ENCODE measurements around the gene SPATA33. TPM values are rescaled to one million over a fixed set of nuclear protein-coding genes. Genes with fewer than 3 reads are reported as not detected.

Gene SPATA33
- total and polyA plus RNA-seq, 2 donors (not counting 1 experiment from before 2014, with no cell fraction given), result 3.6 to 15.0 TPM

DNA sequence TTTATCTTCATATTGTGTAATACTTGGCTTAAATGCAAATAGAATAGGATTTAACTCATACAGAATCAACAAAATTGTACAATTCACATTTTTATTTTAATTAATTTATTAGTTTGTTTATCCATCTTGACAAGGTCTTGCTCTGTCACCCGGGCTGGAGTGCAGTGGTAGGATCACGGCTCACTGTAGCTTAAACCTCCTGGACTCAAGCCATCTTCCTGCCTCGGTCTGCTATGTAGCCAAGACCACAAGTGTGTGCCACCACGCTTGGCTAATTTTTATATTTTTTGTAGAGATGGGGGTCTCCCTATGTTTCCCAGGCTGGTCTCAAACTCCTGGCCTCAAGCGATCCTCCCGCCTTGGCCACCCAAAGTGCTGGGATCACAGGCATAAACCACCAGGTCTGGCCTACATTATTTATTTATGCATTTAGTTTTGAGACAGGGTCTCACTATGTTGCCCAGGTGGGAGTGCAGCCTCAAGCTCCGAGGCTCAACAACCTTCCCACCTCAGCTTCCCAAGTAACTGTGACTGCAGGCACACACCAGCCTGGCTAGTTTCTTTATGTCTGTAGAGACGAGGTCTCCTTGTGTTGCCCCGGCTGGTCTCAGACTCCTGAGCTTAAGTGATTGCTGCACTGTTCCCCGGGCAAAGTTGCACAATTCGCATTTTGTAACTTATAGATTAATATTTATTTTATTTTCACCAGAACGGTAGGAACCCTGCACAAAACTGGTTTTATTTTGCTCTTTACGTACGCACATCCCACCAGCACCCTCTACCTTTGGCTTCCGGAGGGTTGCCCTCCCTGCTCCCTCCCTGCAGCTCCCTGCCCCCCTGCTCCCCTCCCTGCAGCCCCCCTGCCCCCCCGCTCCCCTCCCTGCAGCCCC is 39.3 kb upstream of the SPATA33 start:
- Histone ChIP-seq H2AFZ (ENCODE audit: insufficient read depth, low read depth, low read length, poor library complexity, severe bottlenecking) (no peak overlapping the region), H3K4me1 (ENCODE audit: control insufficient read depth in 2 of 2, insufficient read depth in 2 of 2, low read length in 2 of 2) (peaks cover 0 to 8% of the 10 kb centered on the region in 2 donors), H3K36me3 (replicated peaks in 1 of 2; ENCODE audit: control extremely low read depth in 1 of 2, control insufficient read depth in 1 of 2, extremely low read depth in 1 of 2, insufficient read depth in 2 of 2, low read length in 1 of 2) (no peaks in the 10 kb centered on the region), H3K9me3 (ENCODE audit: control extremely low read depth in 1 of 3, control insufficient read depth in 2 of 3, insufficient read depth in 1 of 3, low read length in 2 of 3) (peaks cover 0 to 12% (median 0%) of the 10 kb centered on the region in 3 donors), H3K27ac (ENCODE audit: low read length in 2 of 2) (no peak overlapping the region), H3K79me2 (ENCODE audit: control insufficient read depth, insufficient read depth, low read length) (no peaks in the 10 kb centered on the region), H3K4me2 (replicated peaks; ENCODE audit: low read depth, low read length, poor library complexity, severe bottlenecking) (no peak overlapping the region), H3K9ac (ENCODE audit: low read length) (no peak overlapping the region), H4K20me1 (ENCODE audit: control insufficient read depth, insufficient read depth, low read length, poor library complexity, severe bottlenecking) (no peaks in the 10 kb centered on the region), H3K4me3 (ENCODE audit: control extremely low read depth in 1 of 5, extremely low read depth in 1 of 5, insufficient read depth in 1 of 5, low read depth in 2 of 5, low read length in 4 of 5) (no peak overlapping the region), H3K27me3 (replicated peaks in 1 of 4; ENCODE audit: control extremely low read depth in 1 of 4, control insufficient read depth in 3 of 4, insufficient read depth in 4 of 4, low read length in 3 of 4) (peaks cover 0 to 3% (median 0%) of the 10 kb centered on the region in 4 experiments)
- POLR2A ChIA-PET, result no interaction called here
- H3K27me3 Mint-ChIP-seq, result peaks cover 4% of the 10 kb centered on the region
- CTCF ChIA-PET, result no interaction called here
- ATAC-seq (ENCODE audit: low read depth), result no peak
- intact Hi-C loops (cut with micrococcal nuclease), result no loop called here
- DNase-seq, result no peak
- WGBS (ENCODE audit: insufficient coverage), result 86% methylated on average over 5 of the region's 16 CpGs
- no peak overlapping the region for H3K4me3 Mint-ChIP-seq
- H3K4me1 Mint-ChIP-seq, result peaks cover 9% of the 10 kb centered on the region
- no peaks in the 10 kb centered on the region for H3K9me3 Mint-ChIP-seq (ENCODE audit: insufficient read depth)
- TF ChIP-seq EZH2 (IDR thresholded peaks at IDR 0.05; ENCODE audit: borderline replicate concordance, insufficient read depth, low read depth, low read length, poor library complexity, severe bottlenecking), result no peak
- TF ChIP-seq, protein P1, sequence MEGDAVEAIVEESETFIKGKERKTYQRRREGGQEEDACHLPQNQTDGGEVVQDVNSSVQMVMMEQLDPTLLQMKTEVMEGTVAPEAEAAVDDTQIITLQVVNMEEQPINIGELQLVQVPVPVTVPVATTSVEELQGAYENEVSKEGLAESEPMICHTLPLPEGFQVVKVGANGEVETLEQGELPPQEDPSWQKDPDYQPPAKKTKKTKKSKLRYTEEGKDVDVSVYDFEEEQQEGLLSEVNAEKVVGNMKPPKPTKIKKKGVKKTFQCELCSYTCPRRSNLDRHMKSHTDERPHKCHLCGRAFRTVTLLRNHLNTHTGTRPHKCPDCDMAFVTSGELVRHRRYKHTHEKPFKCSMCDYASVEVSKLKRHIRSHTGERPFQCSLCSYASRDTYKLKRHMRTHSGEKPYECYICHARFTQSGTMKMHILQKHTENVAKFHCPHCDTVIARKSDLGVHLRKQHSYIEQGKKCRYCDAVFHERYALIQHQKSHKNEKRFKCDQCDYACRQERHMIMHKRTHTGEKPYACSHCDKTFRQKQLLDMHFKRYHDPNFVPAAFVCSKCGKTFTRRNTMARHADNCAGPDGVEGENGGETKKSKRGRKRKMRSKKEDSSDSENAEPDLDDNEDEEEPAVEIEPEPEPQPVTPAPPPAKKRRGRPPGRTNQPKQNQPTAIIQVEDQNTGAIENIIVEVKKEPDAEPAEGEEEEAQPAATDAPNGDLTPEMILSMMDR (IDR thresholded peaks at IDR 0.05), result no peak
- no peak overlapping the region for H3K27ac Mint-ChIP-seq

DNA sequence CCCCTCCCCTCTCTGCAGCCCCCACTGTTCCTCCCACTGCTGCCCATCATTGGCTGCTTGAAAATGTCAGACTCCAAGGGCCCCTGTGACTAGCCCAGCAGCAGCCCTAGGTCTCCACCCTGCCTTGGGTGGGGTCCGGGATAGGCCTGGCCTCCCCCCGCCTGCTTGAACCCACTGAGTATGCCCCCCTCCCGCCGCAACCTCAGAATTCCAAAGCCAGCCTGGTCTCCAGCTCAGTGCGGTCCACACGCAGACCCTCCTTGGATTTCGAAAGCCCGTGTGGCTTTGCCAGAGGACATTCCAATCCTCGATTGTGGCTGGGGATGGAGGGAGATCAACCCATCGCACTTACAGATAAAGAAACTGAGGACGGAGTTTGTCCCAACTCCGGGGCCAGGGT is 37.8 kb upstream of the SPATA33 start:
- no peak for TF ChIP-seq EZH2 (IDR thresholded peaks at IDR 0.05; ENCODE audit: borderline replicate concordance, insufficient read depth, low read depth, low read length, poor library complexity, severe bottlenecking)
- TF ChIP-seq, protein P1 (IDR thresholded peaks at IDR 0.05), result no peak
- POLR2A ChIA-PET, result no interaction called here
- WGBS (ENCODE audit: insufficient coverage), result 93% methylated on average over 12 of the region's 12 CpGs

More for the DNA sequence above, 37.8 kb upstream of the SPATA33 start:
- H3K4me1 Mint-ChIP-seq, result peaks cover 9% of the 10 kb centered on the region
- Histone ChIP-seq H3K9ac (ENCODE audit: low read length) (no peak overlapping the region), H3K4me1 (ENCODE audit: control insufficient read depth in 2 of 2, insufficient read depth in 2 of 2, low read length in 2 of 2) (peaks cover 0 to 8% of the 10 kb centered on the region in 2 donors), H3K9me3 (ENCODE audit: control extremely low read depth in 1 of 3, control insufficient read depth in 2 of 3, insufficient read depth in 1 of 3, low read length in 2 of 3) (peaks cover 0 to 12% (median 0%) of the 10 kb centered on the region in 3 donors), H3K27ac (ENCODE audit: low read length in 2 of 2) (no peak overlapping the region), H3K27me3 (replicated peaks in 1 of 4; ENCODE audit: control extremely low read depth in 1 of 4, control insufficient read depth in 3 of 4, insufficient read depth in 4 of 4, low read length in 3 of 4) (no peaks in the 10 kb centered on the region), H4K20me1 (ENCODE audit: control insufficient read depth, insufficient read depth, low read length, poor library complexity, severe bottlenecking) (no peaks in the 10 kb centered on the region), H3K79me2 (ENCODE audit: control insufficient read depth, insufficient read depth, low read length) (no peaks in the 10 kb centered on the region), H3K36me3 (replicated peaks in 1 of 2; ENCODE audit: control extremely low read depth in 1 of 2, control insufficient read depth in 1 of 2, extremely low read depth in 1 of 2, insufficient read depth in 2 of 2, low read length in 1 of 2) (no peaks in the 10 kb centered on the region), H2AFZ (ENCODE audit: insufficient read depth, low read depth, low read length, poor library complexity, severe bottlenecking) (no peak overlapping the region), H3K4me2 (replicated peaks; ENCODE audit: low read depth, low read length, poor library complexity, severe bottlenecking) (no peak overlapping the region), H3K4me3 (ENCODE audit: control extremely low read depth in 1 of 5, extremely low read depth in 1 of 5, insufficient read depth in 1 of 5, low read depth in 2 of 5, low read length in 4 of 5) (no peak overlapping the region)
- no peaks in the 10 kb centered on the region for H3K9me3 Mint-ChIP-seq (ENCODE audit: insufficient read depth)
- peaks cover 6% of the 10 kb centered on the region for H3K27me3 Mint-ChIP-seq
- CTCF ChIA-PET, result no interaction called here
- ATAC-seq (ENCODE audit: low read depth), result no peak
- no peak overlapping the region for H3K27ac Mint-ChIP-seq
- DNase-seq, result no peak
- intact Hi-C loops (cut with micrococcal nuclease), result no loop called here
- no peak overlapping the region for H3K4me3 Mint-ChIP-seq

Data from B cell (primary cell).